Measurements from ENCODE around the gene MTNR1A. TPM values are rescaled to one million over a fixed set of nuclear protein-coding genes. Genes with fewer than 3 reads are reported as not detected.

The MTNR1A gene
- total RNA-seq (not detected), polyA plus RNA-seq (not detected)
- long read RNA-seq, donor 1 = 0 reads
- long read RNA-seq, donor 2, partial matches to known transcripts = 0 of 1 reads
- long read RNA-seq, donor 2, other reads (novel, unspliced or antisense) = 0 of 1 reads

DNA sequence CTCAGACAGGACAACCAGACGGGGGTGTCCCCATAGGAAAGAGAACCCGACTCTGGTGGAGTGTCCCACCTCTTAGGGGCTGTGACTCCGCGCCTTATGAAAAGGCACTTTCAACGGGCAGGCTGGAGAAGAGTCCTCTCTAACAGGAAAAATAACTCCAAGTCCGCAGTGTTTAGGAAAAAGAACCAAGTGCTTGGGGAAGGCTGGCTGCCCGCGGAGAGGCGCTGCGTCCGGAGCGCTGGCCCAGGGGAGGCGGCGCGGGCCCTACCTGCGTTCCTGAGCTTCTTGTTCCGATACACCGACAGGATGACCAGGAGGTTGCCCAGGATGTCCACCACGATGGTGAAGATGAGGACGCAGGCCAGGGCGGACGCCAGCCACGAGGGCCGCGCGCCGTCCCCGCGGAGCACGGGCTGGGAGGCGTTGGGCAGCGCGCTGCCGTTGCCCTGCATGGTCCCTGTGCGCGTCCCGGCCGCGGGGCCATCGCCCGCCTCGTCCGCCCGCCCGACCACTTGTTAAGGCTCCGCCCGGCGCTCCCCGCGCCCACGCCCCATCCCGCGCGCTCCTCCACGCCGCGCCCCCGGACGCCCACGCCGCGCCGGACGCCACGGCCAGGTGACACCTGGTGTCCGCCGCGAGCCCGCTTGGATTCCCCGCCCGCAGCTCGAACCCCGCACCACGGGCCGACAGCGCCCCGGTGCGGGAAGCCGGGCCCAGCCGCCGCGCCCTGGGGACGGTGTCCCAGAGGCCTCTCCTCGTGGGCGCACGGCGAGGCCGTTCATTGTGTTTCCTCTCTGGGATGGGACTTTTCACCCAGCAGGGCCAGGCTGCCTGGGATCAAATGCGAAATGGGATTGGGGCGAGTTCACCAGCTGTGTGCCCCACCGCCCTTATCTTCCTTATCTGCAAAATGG is at the start of gene MTNR1A:
MTNR1A (minus strand) TSS at position 654 of the 914 bp plus-strand sequence; CDS start at position 452, 202 bp downstream.
- peaks cover 0 to 7% (median 0%) of the 10 kb centered on the region in 6 donors for H3K4me1 ChIP-seq
- H3K9me3 ChIP-seq = peaks cover 0 to 2% (median 0%) of the 10 kb centered on the region in 8 donors
- H3K4me3 ChIP-seq = peak within 1 kb of the TSS in 1 of 8 donors; percentile 21
- H3K27ac ChIP-seq = no peak within 1 kb of the TSS
- WGBS, 5 donors = 9 to 17% (median 12%) methylated on average over 32 to 91 of the region's 91 CpGs
- intact Hi-C loops (cut with DNase I; ENCODE audit: low total_unique reads) = no loop called here
- DNase-seq = peak; percentile 69
- no peaks in the 10 kb centered on the region for H3K36me3 ChIP-seq
- peaks cover 0 to 52% (median 24%) of the 10 kb centered on the region in 7 donors for H3K27me3 ChIP-seq (replicated peaks in 1 of 7)
- no peak for TF ChIP-seq POLR2A (IDR thresholded peaks at IDR 0.05)
- no peak for TF ChIP-seq POLR2AphosphoS5 (IDR thresholded peaks at IDR 0.05)
- TF ChIP-seq, protein P1, sequence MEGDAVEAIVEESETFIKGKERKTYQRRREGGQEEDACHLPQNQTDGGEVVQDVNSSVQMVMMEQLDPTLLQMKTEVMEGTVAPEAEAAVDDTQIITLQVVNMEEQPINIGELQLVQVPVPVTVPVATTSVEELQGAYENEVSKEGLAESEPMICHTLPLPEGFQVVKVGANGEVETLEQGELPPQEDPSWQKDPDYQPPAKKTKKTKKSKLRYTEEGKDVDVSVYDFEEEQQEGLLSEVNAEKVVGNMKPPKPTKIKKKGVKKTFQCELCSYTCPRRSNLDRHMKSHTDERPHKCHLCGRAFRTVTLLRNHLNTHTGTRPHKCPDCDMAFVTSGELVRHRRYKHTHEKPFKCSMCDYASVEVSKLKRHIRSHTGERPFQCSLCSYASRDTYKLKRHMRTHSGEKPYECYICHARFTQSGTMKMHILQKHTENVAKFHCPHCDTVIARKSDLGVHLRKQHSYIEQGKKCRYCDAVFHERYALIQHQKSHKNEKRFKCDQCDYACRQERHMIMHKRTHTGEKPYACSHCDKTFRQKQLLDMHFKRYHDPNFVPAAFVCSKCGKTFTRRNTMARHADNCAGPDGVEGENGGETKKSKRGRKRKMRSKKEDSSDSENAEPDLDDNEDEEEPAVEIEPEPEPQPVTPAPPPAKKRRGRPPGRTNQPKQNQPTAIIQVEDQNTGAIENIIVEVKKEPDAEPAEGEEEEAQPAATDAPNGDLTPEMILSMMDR (IDR thresholded peaks at IDR 0.05 in 8 of 11, conservative IDR thresholded peaks at IDR 0.05 in 3 of 11) = no peak

GRCh38 chr4:186604124-186604807 is 48.9 kb upstream of the MTNR1A start:
- TF ChIP-seq POLR2A (IDR thresholded peaks at IDR 0.05) = no peak
- TF ChIP-seq, protein P1 (IDR thresholded peaks at IDR 0.05 in 8 of 11, conservative IDR thresholded peaks at IDR 0.05 in 3 of 11) = no peak
- no peak for TF ChIP-seq POLR2AphosphoS5 (IDR thresholded peaks at IDR 0.05)
- H3K36me3 ChIP-seq = no peaks in the 10 kb centered on the region
- WGBS, 5 donors = 77 to 89% (median 79%) methylated on average over 7 of the region's 7 CpGs

GRCh38 chr4:186602978-186603377 is 47.6 kb upstream of the MTNR1A start:
- no peaks in the 10 kb centered on the region for H3K36me3 ChIP-seq
- intact Hi-C loops (cut with DNase I; ENCODE audit: low total_unique reads) = no loop called here
- no peaks in the 10 kb centered on the region for H3K27me3 ChIP-seq (replicated peaks in 1 of 7)
- DNase-seq = no peak
- no peaks in the 10 kb centered on the region for H3K4me1 ChIP-seq
- no peaks in the 10 kb centered on the region for H3K9me3 ChIP-seq
- no peak overlapping the region for H3K4me3 ChIP-seq
- H3K27ac ChIP-seq = no peak overlapping the region
- TF ChIP-seq POLR2AphosphoS5 (IDR thresholded peaks at IDR 0.05) (no peak), POLR2A (IDR thresholded peaks at IDR 0.05) (no peak)
- TF ChIP-seq, protein P1 (IDR thresholded peaks at IDR 0.05 in 8 of 11, conservative IDR thresholded peaks at IDR 0.05 in 3 of 11) = no peak
- WGBS, 5 donors = 87 to 95% (median 92%) methylated on average over 9 of the region's 9 CpGs

More at GRCh38 chr4:186604124-186604807, 48.9 kb upstream of the MTNR1A start:
- intact Hi-C loops (cut with DNase I; ENCODE audit: low total_unique reads) = no loop called here
- Histone ChIP-seq H3K27ac (no peak overlapping the region), H3K9me3 (no peaks in the 10 kb centered on the region), H3K4me3 (no peak overlapping the region), H3K27me3 (replicated peaks in 1 of 7) (no peaks in the 10 kb centered on the region), H3K4me1 (no peaks in the 10 kb centered on the region)
- DNase-seq = no peak
